Heart left ventricle (tissue), 16 donors: ENCODE results near the gene PRDM16. TPM values are rescaled to one million over a fixed set of nuclear protein-coding genes. Genes with fewer than 3 reads are reported as not detected.

Experiments
- ATAC-seq, 4 donors: fragments of 200-7000 bp; cut with Tn5 transposase; one replicate each; pipeline ENCODE4 v1.9.1; 2020 to 2022; ENCODE audit warnings: moderate library complexity in 4 of 4, mild to moderate bottlenecking in 3 of 4, moderate number of reproducible peaks in 1 of 4
- DNase-seq, 5 donors: peaks; one replicate each; pipeline ENCODE4 v3.0.0-alpha.2; 2020
- H3K27ac ChIP-seq, 12 donors: fragments of 200-600 bp; sonication (generic) in 4 of 12; one replicate each; pipeline versions ENCODE4 v1.5.0 to v1.8.0; 2016 to 2022; ENCODE audit warnings: mild to moderate bottlenecking in 2 of 12
- H3K27me3 ChIP-seq, 9 donors: fragments of 200-600 bp; sonication (generic) in 2 of 9; one replicate each; pipeline versions ENCODE4 v1.5.1 to v1.8.0; 2016 to 2022; ENCODE audit warnings: mild to moderate bottlenecking in 3 of 9
- H3K36me3 ChIP-seq, 9 donors: fragments of 200-600 bp; sonication (generic) in 2 of 9; one replicate each; pipeline versions ENCODE4 v1.5.0 to v1.8.0; 2018 to 2022; ENCODE audit warnings: mild to moderate bottlenecking in 2 of 9
- H3K4me1 ChIP-seq, 12 donors: fragments of 200-600 bp; sonication (generic) in 4 of 12; one replicate each; pipeline versions ENCODE4 v1.5.0 to v1.8.0; 2016 to 2022; ENCODE audit warnings: mild to moderate bottlenecking in 3 of 12
- H3K4me3 ChIP-seq, 12 donors: fragments of 200-600 bp; sonication (generic) in 4 of 12; one replicate each; pipeline versions ENCODE4 v1.5.0 to v1.8.0; 2017 to 2022; ENCODE audit warnings: mild to moderate bottlenecking in 9 of 12, moderate library complexity in 4 of 12
- H3K9me3 ChIP-seq, 12 donors: fragments of 200-600 bp; sonication (generic) in 4 of 12; one replicate each; pipeline versions ENCODE4 v1.5.0 to v1.8.0; 2016 to 2022; ENCODE audit warnings: mild to moderate bottlenecking in 1 of 12
- POLR2A ChIP-seq, 2 donors: fragments of 450-650 bp; IDR thresholded peaks; one replicate each; pipeline ENCODE4 v1.6.1; 2017; ENCODE audit warnings: antibody characterized with exemption in 2 of 2, mild to moderate bottlenecking in 2 of 2, moderate library complexity in 2 of 2
- WGBS, 4 donors: extraction: QIAGEN DNeasy Blood & Tissue Kit in 2 of 4; methylation state at CpG; one replicate each; pipeline versions ENCODE4 v1.1.5 to v1.1.7; 2013 to 2018; 5-methylcytosine and 5-hydroxymethylcytosine counted together
- intact Hi-C, 10 donors: fragments of 100-400 bp; cut with DNase I; formaldehyde crosslinking; loops; one replicate each; pipeline versions ENCODE4 v1.11.1 to v1.14.2; 2022
- polyA plus RNA-seq, 2 donors: library from polyadenylated mRNA; stranded (reverse); fragments of 200-250 nt; gene quantifications; one replicate each; pipeline ENCODE4 v1.2.3, GENCODE V29; 2013
- total RNA-seq, 9 donors: library from RNA; depleted of rRNA in 2 of 9; stranded (reverse); fragments of >200 nt in 2 of 9; fragmentation: NEBNext Ultra II Directional in 3 of 9; extraction: Animal tissue kit (Norgen Biotek cat#: 25700) in 3 of 9; gene quantifications; one replicate each; pipeline versions ENCODE4 v1.1.0 to v1.2.4, GENCODE V29; 2016 to 2023
- TF ChIP-seq, protein P1 (sequence below), 12 donors: fragments of 200-600 bp; sonication (generic) in 4 of 12; IDR thresholded peaks; one replicate each; pipeline versions ENCODE4 v1.5.0 to v1.8.0; 2018 to 2022; ENCODE audit warnings: antibody characterized with exemption in 12 of 12, mild to moderate bottlenecking in 5 of 12
- donor health status: ischemic (EF 13 %, LVEDD 7.1; RV severe dilation, severe dysfunction).
- donor health status: healthy with polysubstance abuse.
- donor health status: DM: no; HTN: yes; CAD: no.
- donor health status: DM: no; HTN: no; CAD: no.
- donor health status: ischemic (EF 25% LVEDD 6.9; RV normal size, moderate dysfunction).
- donor health status: ischemic (EF 25% LVEDD 5.7; RV mildly dilated, moderate dysfunction).
- donor health status: healthy.
- donor health status: DM: yes; HTN: yes; CAD: no.
- donor health status: ischemic (EF 35%, LVEDD 5.7; RV mildly dilated, moderate dysfunction).
- donor health status: nonischemic (EF 11% LVEDD 7.7; RV severe dilation, severe dysfunction).
- donor health status: DM: yes; HTN: yes; CAD: no.
- donor health status: PGD.
- donor health status: ischemic (EF 29% LVEDD 5.4; RV normal size, mild dysfunction).
- donor health status: nonischemic (EF 23%, LVEDD 6.1; RV moderate dilation, normal function).

Gene PRDM16
- total and polyA plus RNA-seq, 11 donors = 6.0 to 22.7 (median 14.0) TPM

DNA sequence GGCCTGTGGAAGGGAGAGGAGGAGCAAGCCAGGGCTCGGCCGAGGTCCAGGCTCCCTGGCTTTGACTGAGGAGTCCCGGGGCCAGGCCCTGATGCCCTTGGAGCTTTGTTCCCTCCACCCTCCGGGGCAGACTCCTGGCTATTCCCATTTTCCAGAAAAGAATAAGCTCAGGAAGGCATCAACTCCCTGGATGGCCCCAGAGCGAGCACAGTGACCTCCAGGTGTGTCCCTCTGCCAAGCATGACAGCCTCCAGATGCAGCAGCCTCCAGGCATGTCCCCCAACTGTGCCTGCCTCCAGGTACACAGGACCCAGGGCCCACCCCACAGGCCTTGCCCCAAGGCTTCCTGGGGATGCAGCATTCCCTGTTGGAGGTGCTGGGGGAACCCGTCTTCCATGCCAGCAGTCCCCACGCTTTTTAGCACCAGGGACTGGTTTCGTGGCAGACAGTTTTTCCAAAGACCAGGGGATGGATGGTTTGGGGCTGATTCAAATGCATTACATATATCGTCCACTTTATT, 369.7 kb downstream of the PRDM16 start:
- 80 to 85% (median 82%) methylated on average over 8 to 9 of the region's 9 CpGs for WGBS, 4 donors
- intact Hi-C loops = no loop called here
- Histone ChIP-seq H3K36me3 (peaks cover 0 to 2% (median 0%) of the 10 kb centered on the region in 9 donors), H3K9me3 (no peaks in the 10 kb centered on the region), H3K27ac (no peak overlapping the region), H3K4me3 (no peak overlapping the region), H3K4me1 (no peaks in the 10 kb centered on the region), H3K27me3 (peaks cover 0 to 56% (median 6%) of the 10 kb centered on the region in 9 donors)
- DNase-seq (peak in 1 of 5 donors; percentile 33), ATAC-seq (no peak)
- TF ChIP-seq, protein P1, sequence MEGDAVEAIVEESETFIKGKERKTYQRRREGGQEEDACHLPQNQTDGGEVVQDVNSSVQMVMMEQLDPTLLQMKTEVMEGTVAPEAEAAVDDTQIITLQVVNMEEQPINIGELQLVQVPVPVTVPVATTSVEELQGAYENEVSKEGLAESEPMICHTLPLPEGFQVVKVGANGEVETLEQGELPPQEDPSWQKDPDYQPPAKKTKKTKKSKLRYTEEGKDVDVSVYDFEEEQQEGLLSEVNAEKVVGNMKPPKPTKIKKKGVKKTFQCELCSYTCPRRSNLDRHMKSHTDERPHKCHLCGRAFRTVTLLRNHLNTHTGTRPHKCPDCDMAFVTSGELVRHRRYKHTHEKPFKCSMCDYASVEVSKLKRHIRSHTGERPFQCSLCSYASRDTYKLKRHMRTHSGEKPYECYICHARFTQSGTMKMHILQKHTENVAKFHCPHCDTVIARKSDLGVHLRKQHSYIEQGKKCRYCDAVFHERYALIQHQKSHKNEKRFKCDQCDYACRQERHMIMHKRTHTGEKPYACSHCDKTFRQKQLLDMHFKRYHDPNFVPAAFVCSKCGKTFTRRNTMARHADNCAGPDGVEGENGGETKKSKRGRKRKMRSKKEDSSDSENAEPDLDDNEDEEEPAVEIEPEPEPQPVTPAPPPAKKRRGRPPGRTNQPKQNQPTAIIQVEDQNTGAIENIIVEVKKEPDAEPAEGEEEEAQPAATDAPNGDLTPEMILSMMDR (IDR thresholded peaks at IDR 0.05) = no peak
- no peak for TF ChIP-seq POLR2A (IDR thresholded peaks at IDR 0.05)

DNA sequence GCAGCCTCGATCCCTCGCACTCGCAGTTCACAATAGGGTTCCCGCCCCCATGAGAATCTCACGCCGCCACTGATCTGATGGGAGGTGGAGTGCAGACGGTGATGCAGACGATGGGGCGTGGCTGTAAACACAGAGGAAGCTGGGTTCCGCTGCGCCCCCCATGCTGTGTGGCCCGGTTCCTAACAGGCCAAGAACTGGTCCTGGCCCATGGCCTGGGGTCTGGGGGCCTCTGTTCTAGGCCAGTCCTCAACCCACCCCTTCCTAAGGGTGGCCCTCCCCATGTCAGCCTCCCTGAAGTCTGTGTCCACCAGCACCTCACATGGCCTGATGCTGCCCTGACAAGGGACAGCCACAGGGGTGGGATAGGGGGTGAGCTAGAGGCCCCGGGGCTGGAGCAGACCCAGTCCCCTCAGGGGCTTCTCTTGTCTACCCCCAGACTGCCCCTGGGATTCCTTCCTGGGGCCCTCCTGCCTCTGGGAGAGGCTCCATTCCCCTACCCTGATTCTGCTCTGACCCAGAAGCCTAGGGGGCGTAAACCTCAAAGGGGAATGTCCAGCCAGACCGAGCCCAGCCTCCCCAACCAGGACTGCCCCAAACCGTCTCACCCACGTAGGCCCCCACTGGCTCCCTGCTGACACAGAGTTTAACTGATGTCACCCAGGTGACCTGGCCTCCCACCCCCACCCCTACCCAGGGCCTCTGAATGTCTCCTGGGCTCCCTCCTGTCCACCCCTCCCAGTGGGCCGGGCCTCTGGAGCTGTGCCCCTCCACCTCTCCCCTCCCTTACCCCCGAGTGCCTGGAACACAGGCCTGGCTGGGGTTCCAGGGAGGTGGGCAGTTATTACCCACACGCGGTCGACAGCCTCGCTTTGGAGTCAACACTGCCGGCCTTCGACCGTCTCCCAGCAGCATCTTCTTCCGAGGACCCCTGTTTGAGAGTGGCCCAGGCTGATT, 370.6 kb downstream of the PRDM16 start:
- H3K9me3 ChIP-seq = no peaks in the 10 kb centered on the region
- H3K27me3 ChIP-seq = peaks cover 0 to 65% (median 6%) of the 10 kb centered on the region in 9 donors
- H3K4me3 ChIP-seq = no peak overlapping the region
- intact Hi-C loops = no loop called here
- H3K27ac ChIP-seq = no peak overlapping the region
- no peaks in the 10 kb centered on the region for H3K4me1 ChIP-seq
- 63 to 74% (median 66%) methylated on average over 22 to 27 of the region's 27 CpGs for WGBS, 4 donors
- DNase-seq (peak in 2 of 5 donors; percentile 12 to 54), ATAC-seq (peak in 1 of 4 donors; percentile 18)
- H3K36me3 ChIP-seq = no peaks in the 10 kb centered on the region
- TF ChIP-seq, protein P1 (IDR thresholded peaks at IDR 0.05) = no peak
- no peak for TF ChIP-seq POLR2A (IDR thresholded peaks at IDR 0.05)

DNA sequence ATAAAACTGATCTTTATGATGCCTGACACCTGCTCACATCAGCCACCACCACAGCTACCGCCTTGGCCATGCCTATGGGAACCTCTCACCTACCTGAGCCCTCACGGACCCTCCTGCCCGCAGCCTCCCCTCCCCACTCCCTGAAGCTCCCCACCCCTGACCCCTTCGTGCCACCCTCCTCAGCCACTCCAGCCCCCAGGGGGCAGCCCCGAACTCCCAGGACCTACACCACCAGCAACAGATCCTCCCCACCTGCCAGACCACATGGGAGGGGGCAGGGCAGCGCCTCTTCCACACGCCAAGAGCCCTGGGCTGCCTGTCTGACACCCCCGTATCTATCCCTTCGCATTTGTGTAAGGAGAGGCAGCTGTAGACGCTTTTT, 371.3 kb downstream of the PRDM16 start:
- intact Hi-C loops = no loop called here
- DNase-seq = peak in 2 of 5 donors; percentile 21 to 46
- TF ChIP-seq, protein P1 (IDR thresholded peaks at IDR 0.05) = no peak
- no peak for TF ChIP-seq POLR2A (IDR thresholded peaks at IDR 0.05)
- H3K27me3 ChIP-seq = peaks cover 0 to 66% (median 6%) of the 10 kb centered on the region in 9 donors
- peaks cover 0 to under 1% (median 0%) of the 10 kb centered on the region in 12 donors for H3K9me3 ChIP-seq
- H3K36me3 ChIP-seq = no peaks in the 10 kb centered on the region
- H3K4me3 ChIP-seq = no peak overlapping the region
- no peak for ATAC-seq
- no peaks in the 10 kb centered on the region for H3K4me1 ChIP-seq
- WGBS, 4 donors = 48 to 61% (median 52%) methylated on average over 5 to 10 of the region's 10 CpGs
- no peak overlapping the region for H3K27ac ChIP-seq
